ENCODE measurements around the gene PDCD4. TPM values are rescaled to one million over a fixed set of nuclear protein-coding genes. Genes with fewer than 3 reads are reported as not detected.

The PDCD4 gene
- total and polyA plus RNA-seq, 9 of the 15 experiments (the other 6 are each of a cell fraction or from before 2014, with no cell fraction given), result 12.9 to 44.1 (median 33.7) TPM

DNA sequence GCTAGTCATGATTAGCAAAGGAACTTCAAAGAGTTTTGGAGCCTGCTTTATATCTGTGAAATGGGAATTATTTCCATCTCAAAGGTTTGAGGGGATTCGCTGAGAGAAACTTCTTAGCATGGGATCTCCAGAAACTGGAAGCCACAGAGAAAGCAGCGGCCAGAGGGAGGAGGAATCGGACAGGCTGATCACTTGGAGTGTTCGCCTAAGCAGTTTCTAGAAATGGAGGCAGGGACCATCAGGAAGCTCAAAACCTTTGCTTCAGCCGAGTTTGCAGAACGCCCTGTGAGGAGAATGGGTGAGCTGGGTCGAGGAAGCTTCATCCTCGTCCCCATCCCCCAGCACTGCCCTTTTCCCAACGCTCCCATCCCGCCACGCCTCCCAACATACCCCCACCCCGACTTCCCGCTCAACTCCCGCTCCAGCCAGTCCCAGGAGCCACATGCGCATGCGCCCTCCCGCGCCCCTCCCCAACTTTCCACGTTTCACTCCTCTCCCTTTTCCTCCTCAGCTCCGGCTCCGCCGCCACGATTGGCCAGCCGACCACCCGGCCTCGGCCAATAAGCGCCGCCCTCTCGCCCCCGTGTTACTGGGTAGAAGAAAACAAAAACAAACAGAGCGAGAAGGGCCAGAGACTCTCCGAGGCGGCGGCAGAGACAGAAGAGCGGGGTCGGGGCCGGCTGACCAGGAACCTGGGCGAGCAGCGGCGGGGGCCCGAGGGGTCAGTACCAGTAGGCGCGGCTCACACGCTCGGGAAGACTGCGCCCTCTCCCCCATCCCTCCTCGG, at the start of gene PDCD4 (continued):
- TF ChIP-seq GABPB2 (CRISPR knock-in tag; conservative IDR thresholded peaks at IDR 0.05), result no peak
- TF ChIP-seq CHCHD3 (CRISPR knock-in tag; IDR thresholded peaks at IDR 0.05), result no peak
- peak; percentile 47 for TF ChIP-seq FOS (IDR thresholded peaks at IDR 0.05; ENCODE audit: extremely low read depth, insufficient read length)
- peak; percentile 25; the same call in 1 of the 2 replicates for TF ChIP-seq FOXP1 (CRISPR knock-in tag; IDR thresholded peaks at IDR 0.05)
- TF ChIP-seq, protein P1, sequence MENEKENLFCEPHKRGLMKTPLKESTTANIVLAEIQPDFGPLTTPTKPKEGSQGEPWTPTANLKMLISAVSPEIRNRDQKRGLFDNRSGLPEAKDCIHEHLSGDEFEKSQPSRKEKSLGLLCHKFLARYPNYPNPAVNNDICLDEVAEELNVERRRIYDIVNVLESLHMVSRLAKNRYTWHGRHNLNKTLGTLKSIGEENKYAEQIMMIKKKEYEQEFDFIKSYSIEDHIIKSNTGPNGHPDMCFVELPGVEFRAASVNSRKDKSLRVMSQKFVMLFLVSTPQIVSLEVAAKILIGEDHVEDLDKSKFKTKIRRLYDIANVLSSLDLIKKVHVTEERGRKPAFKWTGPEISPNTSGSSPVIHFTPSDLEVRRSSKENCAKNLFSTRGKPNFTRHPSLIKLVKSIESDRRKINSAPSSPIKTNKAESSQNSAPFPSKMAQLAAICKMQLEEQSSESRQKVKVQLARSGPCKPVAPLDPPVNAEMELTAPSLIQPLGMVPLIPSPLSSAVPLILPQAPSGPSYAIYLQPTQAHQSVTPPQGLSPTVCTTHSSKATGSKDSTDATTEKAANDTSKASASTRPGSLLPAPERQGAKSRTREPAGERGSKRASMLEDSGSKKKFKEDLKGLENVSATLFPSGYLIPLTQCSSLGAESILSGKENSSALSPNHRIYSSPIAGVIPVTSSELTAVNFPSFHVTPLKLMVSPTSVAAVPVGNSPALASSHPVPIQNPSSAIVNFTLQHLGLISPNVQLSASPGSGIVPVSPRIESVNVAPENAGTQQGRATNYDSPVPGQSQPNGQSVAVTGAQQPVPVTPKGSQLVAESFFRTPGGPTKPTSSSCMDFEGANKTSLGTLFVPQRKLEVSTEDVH (IDR thresholded peaks at IDR 0.05; ENCODE audit: low read depth, partially characterized antibody), result no peak
- peak; percentile 68 for TF ChIP-seq EP400 (IDR thresholded peaks at IDR 0.05)
- TF ChIP-seq HDGF (IDR thresholded peaks at IDR 0.05), result no peak
- TF ChIP-seq ADNP (tag; IDR thresholded peaks at IDR 0.05), result no peak
- TF ChIP-seq, protein P2, sequence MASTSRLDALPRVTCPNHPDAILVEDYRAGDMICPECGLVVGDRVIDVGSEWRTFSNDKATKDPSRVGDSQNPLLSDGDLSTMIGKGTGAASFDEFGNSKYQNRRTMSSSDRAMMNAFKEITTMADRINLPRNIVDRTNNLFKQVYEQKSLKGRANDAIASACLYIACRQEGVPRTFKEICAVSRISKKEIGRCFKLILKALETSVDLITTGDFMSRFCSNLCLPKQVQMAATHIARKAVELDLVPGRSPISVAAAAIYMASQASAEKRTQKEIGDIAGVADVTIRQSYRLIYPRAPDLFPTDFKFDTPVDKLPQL (IDR thresholded peaks at IDR 0.05; ENCODE audit: extremely low read depth, insufficient read length), result no peak
- TF ChIP-seq BCOR (IDR thresholded peaks at IDR 0.05), result no peak
- TF ChIP-seq, protein P3, sequence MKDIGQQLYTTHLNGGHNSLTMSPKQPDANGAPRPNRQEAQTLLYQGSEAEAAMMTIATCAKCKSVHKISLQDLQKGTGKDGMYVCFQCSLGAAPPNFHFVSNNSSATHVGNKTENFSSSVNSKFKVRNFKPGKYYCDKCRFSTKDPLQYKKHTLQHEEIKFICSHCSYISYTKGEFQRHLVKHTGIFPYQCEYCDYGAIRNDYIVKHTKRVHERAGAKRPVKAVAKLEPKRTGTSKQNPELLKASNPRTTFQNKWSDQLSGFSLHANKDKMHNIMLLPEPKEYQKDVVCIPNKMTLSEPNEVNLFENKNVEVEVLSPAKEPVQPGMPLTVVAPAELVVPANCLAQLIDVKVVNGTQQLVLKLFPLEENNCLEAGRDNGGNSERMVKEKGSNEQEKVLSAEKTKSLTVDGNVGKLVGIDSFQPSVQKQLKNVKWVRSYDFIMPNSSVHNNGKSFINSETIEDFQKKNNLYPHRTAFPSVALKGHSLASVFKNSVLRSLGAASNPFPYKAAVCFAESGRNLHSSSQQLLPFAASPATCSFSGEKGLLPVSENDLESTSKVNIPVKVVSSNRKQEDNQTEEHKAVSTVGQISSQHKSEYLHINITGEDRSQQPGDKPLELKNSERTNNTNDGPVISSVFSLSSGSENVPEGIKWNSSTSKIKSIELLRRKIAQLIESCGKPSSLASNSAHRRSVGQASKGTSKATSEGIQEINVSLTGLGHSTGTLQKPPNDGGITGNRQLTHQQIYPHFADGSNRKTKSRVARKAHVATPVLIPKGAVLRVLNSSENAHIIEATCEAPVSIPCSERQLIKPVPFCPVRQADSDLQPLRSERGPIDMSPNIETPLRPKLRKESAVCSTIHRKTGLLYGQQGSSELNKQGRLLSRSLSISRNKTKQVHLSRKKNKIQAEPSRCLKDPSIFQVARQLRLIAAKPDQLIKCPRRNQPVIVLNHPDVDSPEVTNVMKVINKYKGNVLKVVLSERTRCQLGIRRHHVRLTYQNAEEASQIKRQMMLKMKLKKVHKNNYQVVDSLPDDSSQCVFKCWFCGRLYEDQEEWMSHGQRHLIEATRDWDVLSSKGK (CRISPR knock-in tag; IDR thresholded peaks at IDR 0.05), result no peak
- TF ChIP-seq, protein P4, sequence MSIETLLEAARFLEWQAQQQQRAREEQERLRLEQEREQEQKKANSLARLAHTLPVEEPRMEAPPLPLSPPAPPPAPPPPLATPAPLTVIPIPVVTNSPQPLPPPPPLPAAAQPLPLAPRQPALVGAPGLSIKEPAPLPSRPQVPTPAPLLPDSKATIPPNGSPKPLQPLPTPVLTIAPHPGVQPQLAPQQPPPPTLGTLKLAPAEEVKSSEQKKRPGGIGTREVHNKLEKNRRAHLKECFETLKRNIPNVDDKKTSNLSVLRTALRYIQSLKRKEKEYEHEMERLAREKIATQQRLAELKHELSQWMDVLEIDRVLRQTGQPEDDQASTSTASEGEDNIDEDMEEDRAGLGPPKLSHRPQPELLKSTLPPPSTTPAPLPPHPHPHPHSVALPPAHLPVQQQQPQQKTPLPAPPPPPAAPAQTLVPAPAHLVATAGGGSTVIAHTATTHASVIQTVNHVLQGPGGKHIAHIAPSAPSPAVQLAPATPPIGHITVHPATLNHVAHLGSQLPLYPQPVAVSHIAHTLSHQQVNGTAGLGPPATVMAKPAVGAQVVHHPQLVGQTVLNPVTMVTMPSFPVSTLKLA (conservative IDR thresholded peaks at IDR 0.05), result peak; percentile 78 to 85; a peak in 3 of 4 replicates
- no peak for TF ChIP-seq KDM1A (IDR thresholded peaks at IDR 0.05)
- no peak for TF ChIP-seq TGIF2 (CRISPR knock-in tag; IDR thresholded peaks at IDR 0.05)
- TF ChIP-seq, protein P5, sequence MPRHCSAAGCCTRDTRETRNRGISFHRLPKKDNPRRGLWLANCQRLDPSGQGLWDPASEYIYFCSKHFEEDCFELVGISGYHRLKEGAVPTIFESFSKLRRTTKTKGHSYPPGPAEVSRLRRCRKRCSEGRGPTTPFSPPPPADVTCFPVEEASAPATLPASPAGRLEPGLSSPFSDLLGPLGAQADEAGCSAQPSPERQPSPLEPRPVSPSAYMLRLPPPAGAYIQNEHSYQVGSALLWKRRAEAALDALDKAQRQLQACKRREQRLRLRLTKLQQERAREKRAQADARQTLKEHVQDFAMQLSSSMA (CRISPR knock-in tag; IDR thresholded peaks at IDR 0.05), result no peak
- no peak for TF ChIP-seq ZNF79 (CRISPR knock-in tag; IDR thresholded peaks at IDR 0.05; ENCODE audit: low read depth)
- no peak for TF ChIP-seq CBX1 (IDR thresholded peaks at IDR 0.05; ENCODE audit: low read depth)
- no peak for TF ChIP-seq SAP30 (IDR thresholded peaks at IDR 0.05; ENCODE audit: borderline replicate concordance, insufficient read depth, low read depth, low read length, poor library complexity, severe bottlenecking)
- no peak; the same call in 1 of the 2 replicates for TF ChIP-seq TAF7 (tag; IDR thresholded peaks at IDR 0.05)
